Measurements from ENCODE around the gene HOXB5. TPM values are rescaled to one million over a fixed set of nuclear protein-coding genes. Genes with fewer than 3 reads are reported as not detected.

The HOXB5 gene
- total RNA-seq, 1 donor from 2014 or later: not detected

GRCh38 chr17:48616717-48617470 lies 23.3 kb upstream of the HOXB5 start:
- DNase-seq (ENCODE audit: low spot score): no peak

GRCh38 chr17:48615963-48616716 lies 22.6 kb upstream of the HOXB5 start:
- DNase-seq (ENCODE audit: low spot score): no peak

- DNase-seq (ENCODE audit: low spot score): no peak
Measured at GRCh38 chr17:48615047-48615962, 21.7 kb upstream of the HOXB5 start, which contains the start of gene HOXB8. Gene HOXB8, minus strand, starts transcription at chr17:48615292. Its CDS starts 588 bp downstream, at chr17:48614704.

- no peak for DNase-seq (ENCODE audit: low spot score)
Measured at GRCh38 chr17:48613862-48614694, 20.5 kb upstream of the HOXB5 start.

GRCh38 chr17:48612854-48613691 lies 19.5 kb upstream of the HOXB5 start:
- peak; percentile 38 for DNase-seq (ENCODE audit: low spot score)

GRCh38 chr17:48612456-48612853 lies 18.9 kb upstream of the HOXB5 start:
- DNase-seq (ENCODE audit: low spot score): no peak

GRCh38 chr17:48611681-48612455 lies 18.3 kb upstream of the HOXB5 start:
- DNase-seq (ENCODE audit: low spot score): no peak

- DNase-seq (ENCODE audit: low spot score): no peak
Measured at GRCh38 chr17:48611213-48611612, 17.6 kb upstream of the HOXB5 start.

GRCh38 chr17:48610282-48611211 lies 17.0 kb upstream of the HOXB5 start, which contains the start of gene HOXB7:
Gene HOXB7, minus strand, starts transcription at chr17:48611017. Its CDS starts 99 bp downstream, at chr17:48610918.
- DNase-seq (ENCODE audit: low spot score): peak; percentile 82

- DNase-seq (ENCODE audit: low spot score): no peak
Measured at GRCh38 chr17:48609759-48610281, 16.2 kb upstream of the HOXB5 start.

- no peak for DNase-seq (ENCODE audit: low spot score)
Measured at GRCh38 chr17:48609033-48609432, 15.5 kb upstream of the HOXB5 start.

GRCh38 chr17:48608494-48608834 lies 14.9 kb upstream of the HOXB5 start:
- DNase-seq (ENCODE audit: low spot score): no peak

GRCh38 chr17:48606892-48607614 lies 13.5 kb upstream of the HOXB5 start:
- no peak for DNase-seq (ENCODE audit: low spot score)

- no peak for DNase-seq (ENCODE audit: low spot score)
Measured at GRCh38 chr17:48605991-48606891, 12.7 kb upstream of the HOXB5 start.

GRCh38 chr17:48605409-48605919 lies 11.9 kb upstream of the HOXB5 start:
- DNase-seq (ENCODE audit: low spot score): no peak
